ENCODE results near the gene RASA2.
A peak's percentile ranks its signal among the peaks of the same experiment; 100 is the strongest.

RASA2 gene

GRCh38 chr3:141486746-141487520, at the start of gene RASA2:
Gene RASA2, plus strand, starts transcription at chr3:141487027. Its CDS starts 57 bp downstream, at chr3:141487084.
- peak; percentile 28 for DNase-seq

GRCh38 chr3:141439589-141439988, 47.2 kb upstream of the RASA2 start:
- no peak for DNase-seq

- no peak for DNase-seq
These were observed 45.9 kb upstream of the RASA2 start for GRCh38 chr3:141440942-141441341.

- no peak for DNase-seq
These were observed 45.2 kb upstream of the RASA2 start for GRCh38 chr3:141441381-141442364.

DNA sequence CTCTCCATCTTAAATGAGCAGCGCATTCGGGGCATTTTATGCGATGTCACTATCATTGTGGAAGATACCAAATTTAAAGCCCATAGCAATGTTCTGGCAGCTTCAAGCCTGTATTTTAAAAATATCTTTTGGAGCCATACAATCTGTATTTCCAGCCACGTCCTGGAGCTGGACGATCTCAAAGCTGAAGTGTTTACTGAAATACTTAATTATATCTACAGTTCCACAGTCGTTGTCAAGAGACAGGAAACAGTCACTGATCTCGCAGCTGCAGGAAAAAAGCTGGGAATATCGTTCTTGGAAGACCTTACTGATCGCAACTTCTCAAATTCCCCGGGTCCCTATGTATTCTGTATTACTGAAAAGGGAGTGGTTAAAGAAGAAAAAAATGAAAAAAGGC, 44.4 kb upstream of the RASA2 start:
- no peak for DNase-seq

GRCh38 chr3:141442914-141443313, 43.9 kb upstream of the RASA2 start:
- no peak for DNase-seq

GRCh38 chr3:141444586-141445285, 42.1 kb upstream of the RASA2 start:
- no peak for DNase-seq

DNA sequence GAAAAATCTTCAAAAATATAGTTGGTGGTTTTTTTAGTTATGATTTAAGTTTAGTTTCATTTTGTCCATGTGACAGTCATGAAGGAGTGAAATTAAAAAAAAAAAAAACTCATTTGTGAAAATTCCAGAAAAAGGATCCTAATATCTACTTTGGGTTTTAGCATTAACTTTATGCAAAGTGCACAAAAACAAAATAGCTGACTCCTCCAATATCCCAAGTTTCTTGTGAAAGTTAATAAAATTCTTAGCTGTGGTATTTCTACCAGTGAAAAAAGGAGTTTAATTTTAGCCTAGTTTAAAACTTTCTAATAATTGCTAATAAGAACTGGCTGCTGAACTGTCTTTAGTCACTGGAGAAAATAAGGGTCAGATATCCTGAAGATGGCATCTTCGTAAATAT, 40.8 kb upstream of the RASA2 start:
- no peak for DNase-seq

DNA sequence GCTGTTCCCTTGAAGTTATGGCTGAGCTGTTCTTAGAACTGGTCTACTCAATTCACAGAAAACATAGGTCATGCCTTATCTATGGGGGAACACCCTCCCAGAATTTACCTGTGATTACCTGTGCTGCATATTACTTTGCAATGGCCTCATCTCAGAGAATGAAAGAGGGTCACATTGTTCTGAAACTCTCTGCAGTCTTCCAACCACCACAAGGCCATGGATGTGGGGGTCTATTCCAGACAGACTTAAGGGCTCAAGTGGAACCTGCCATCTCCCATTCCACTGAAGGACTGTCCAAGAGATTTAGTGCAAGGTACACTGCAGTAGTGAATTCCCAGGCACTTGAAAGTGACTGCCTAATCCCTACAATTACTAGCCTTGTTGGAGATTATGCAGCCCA, 40.1 kb upstream of the RASA2 start:
- DNase-seq, result no peak

GRCh38 chr3:141447383-141447782, 39.4 kb upstream of the RASA2 start:
- DNase-seq, result no peak

GRCh38 chr3:141448606-141449220, 38.1 kb upstream of the RASA2 start:
- DNase-seq, result no peak

DNA sequence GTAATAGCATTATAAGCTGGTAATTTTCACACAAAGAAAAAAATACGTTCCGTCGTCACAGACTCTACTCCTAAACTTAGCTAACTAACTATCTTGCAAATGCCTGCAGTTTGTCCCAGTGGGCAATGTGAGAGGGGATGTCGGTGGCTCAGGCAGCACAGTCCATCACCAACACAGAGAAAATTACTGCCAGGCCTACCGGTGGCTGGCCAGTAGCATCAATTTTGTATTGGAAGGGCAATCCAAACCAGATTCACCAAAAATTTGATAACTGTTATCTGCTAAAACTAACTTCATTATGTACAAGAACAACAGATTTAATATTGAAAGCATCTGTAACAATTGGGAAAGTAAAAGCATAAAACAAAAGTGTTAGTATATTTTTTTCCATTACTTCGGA, 37.4 kb upstream of the RASA2 start:
- no peak for DNase-seq

DNA sequence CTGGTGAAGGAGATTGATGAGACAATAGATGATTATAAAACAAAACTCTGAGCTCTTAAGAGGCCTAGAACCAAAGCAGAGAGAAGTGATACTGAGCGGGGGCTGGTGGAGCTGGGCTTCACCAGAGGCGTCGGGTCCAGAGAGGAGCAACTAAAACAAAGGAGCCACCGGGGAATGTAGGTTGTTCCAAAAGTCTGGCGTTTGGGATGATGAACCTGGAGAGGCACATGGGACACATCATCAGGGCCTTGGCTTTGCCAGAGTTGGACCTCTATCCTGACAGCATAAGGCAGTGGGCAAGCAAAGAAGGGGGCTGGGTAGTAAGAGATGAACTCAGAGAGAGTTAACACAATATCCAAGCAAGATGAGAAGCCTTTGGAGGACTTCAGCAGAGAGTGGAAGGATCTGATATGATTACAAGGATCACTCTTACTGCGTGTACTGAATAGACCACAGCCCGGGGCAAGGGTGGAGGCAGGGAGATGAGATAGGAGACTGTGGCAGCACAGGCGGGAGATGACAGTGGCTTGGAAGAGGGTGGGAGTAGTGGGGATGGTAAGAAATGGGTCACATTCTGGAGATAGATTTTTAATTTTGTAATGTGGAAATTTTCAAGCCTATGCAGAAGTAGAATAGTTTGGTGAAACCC, 36.0 kb upstream of the RASA2 start:
- DNase-seq, result no peak

GRCh38 chr3:141452045-141452444, 34.8 kb upstream of the RASA2 start:
- DNase-seq, result no peak

- no peak for DNase-seq
These were observed 34.1 kb upstream of the RASA2 start for GRCh38 chr3:141452773-141453172.

DNA sequence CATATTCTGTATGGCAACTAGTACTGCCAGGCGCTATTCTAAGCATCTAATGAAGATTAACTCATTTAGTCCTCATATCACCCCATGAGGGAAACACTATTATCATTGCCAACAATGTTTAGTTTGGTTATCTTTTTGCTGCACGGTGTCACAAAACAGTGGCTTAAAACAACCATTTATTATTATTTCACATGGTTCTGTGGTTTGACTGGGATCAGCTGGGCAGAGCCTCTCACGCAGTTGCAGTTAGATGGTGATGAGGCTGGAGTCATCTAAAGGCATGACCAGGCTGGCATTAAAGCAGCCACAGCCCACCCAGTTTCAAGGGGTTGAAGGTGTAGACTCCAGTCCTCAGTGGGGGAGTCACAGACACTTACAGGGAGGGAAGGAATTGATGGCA, 32.8 kb upstream of the RASA2 start:
- DNase-seq, result no peak

DNA sequence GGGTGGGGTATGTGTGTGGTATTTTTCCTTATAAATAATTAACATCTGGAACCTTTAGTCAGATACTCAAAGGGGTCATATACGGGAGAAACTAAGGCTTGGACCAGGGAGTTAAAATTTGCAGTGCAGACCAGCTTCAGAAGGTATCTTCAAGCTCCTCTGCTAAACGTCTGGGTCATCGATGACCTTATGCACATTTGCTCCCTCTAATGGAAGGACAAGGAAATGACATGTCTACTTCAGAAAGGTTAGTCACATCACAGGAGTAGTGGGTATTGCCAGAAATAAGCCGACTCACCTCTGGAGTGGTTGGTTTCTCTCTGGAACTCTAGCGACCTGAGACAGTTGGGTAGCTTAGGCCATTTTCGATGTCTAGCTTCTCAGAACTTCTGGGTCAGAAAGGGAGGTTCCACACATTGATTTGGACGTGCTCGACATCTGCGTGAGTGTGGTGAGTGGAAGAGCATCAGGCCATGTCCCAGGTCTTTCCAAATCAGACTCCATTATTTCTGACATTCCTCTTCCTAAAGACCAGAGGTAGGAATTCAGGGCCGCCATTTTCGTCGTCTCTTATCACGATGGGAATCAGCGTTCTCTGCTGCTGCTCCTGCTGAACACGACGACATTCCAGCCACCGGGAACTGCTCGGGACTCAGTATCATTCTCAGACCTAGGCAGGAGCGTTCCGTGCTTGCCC, 31.8 kb upstream of the RASA2 start:
- DNase-seq, result peak; percentile 62

GRCh38 chr3:141455603-141456300, 31.1 kb upstream of the RASA2 start:
- DNase-seq, result no peak

- DNase-seq, result no peak
These were observed 30.6 kb upstream of the RASA2 start for GRCh38 chr3:141456301-141456625.

GRCh38 chr3:141457624-141458236, 29.1 kb upstream of the RASA2 start:
- DNase-seq, result no peak

DNA sequence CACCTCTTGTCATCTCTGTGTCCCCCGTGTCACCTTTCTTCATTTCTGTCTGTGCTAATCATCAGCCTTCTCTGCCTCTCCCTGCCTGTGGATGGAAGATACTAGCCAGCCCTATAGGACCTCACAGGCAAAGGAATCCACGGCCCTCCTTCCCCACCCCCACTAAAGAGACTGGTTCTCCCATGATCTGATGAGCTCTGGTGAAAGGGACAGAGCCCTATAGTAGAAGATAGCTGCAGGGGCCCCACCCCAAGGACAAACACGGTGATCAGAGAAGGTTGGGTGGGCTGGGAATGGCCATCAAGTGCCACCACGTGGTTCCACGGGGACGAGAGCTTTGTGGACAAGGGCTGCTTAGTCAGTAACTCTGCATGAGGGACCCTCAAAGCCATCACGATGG, 27.8 kb upstream of the RASA2 start:
- no peak for DNase-seq
